Adrenal gland (tissue), 5 donors: ENCODE measurements around the gene PRRT1.

Experiments
- CTCF ChIP-seq, 6 experiments: fragments of 450-650 bp in 4 of 6; fragments of 200-600 bp in 2 of 6; sonication (generic) in 1 of 6; IDR thresholded peaks; 1 replicate in 5 of 6; 2 replicates in 1 of 6; pipeline versions ENCODE4 v1.5.1 to v1.8.0; 2016 to 2021; ENCODE audit warnings: antibody characterized with exemption in 6 of 6, mild to moderate bottlenecking in 2 of 6, moderate library complexity in 1 of 6
- POLR2A ChIP-seq, 2 donors: fragments of 450-650 bp; IDR thresholded peaks; one replicate each; pipeline ENCODE4 v1.6.1; 2017; ENCODE audit warnings: antibody characterized with exemption in 2 of 2, mild to moderate bottlenecking in 2 of 2, moderate library complexity in 1 of 2
- donor health status: DM: no; HTN: no; CAD: no.

GRCh38 chr6:32105433-32105832 is 46.3 kb downstream of the PRRT1 start:
- TF ChIP-seq POLR2A (IDR thresholded peaks at IDR 0.05) (no peak), CTCF (IDR thresholded peaks at IDR 0.05) (no peak)
